ENCODE results near the gene CACNA1H.
"Not testable (repeated sequence)": the region's sequence is repeated elsewhere in the genome, so short reads cannot be mapped to it uniquely, and the experiment has no call there.

Gene CACNA1H

GRCh38 chr16:1228227-1228626, 75.3 kb downstream of the CACNA1H start:
- DNase-seq (ENCODE audit: low read depth), result not testable (repeated sequence)

- DNase-seq (ENCODE audit: low read depth), result not testable (repeated sequence)
These were observed 76.6 kb downstream of the CACNA1H start for GRCh38 chr16:1229476-1229875.

- not testable (repeated sequence) for DNase-seq (ENCODE audit: low read depth)
These were observed 77.2 kb downstream of the CACNA1H start, which contains the start of gene TPSB2 for GRCh38 chr16:1230084-1230470. TPSB2 (minus strand) TSS chr16:1230184; CDS start chr16:1229951, 233 bp downstream.

GRCh38 chr16:1230471-1231212, 77.7 kb downstream of the CACNA1H start:
- not testable (repeated sequence) for DNase-seq (ENCODE audit: low read depth)

- not testable (repeated sequence) for DNase-seq (ENCODE audit: low read depth)
These were observed 78.4 kb downstream of the CACNA1H start for GRCh38 chr16:1231301-1231700.

GRCh38 chr16:1232049-1232748, 79.3 kb downstream of the CACNA1H start:
- not testable (repeated sequence) for DNase-seq (ENCODE audit: low read depth)

- not testable (repeated sequence) for DNase-seq (ENCODE audit: low read depth)
These were observed 83.8 kb downstream of the CACNA1H start for GRCh38 chr16:1236659-1237058.

GRCh38 chr16:1237990-1238389, 85.1 kb downstream of the CACNA1H start:
- no peak for DNase-seq (ENCODE audit: low read depth)

GRCh38 chr16:1238909-1239308, 86.0 kb downstream of the CACNA1H start:
- not testable (repeated sequence) for DNase-seq (ENCODE audit: low read depth)

- DNase-seq (ENCODE audit: low read depth), result not testable (repeated sequence)
These were observed 86.7 kb downstream of the CACNA1H start for GRCh38 chr16:1239575-1239974.

- DNase-seq (ENCODE audit: low read depth), result not testable (repeated sequence)
These were observed 87.5 kb downstream of the CACNA1H start, which contains the start of gene TPSAB1 for GRCh38 chr16:1240436-1240835. TPSAB1 (plus strand) TSS chr16:1240705; CDS start chr16:1240939, 234 bp downstream.

- DNase-seq (ENCODE audit: low read depth), result not testable (repeated sequence)
These were observed 88.2 kb downstream of the CACNA1H start for GRCh38 chr16:1241081-1241480.

GRCh38 chr16:1243363-1243762, 90.5 kb downstream of the CACNA1H start:
- DNase-seq (ENCODE audit: low read depth), result not testable (repeated sequence)

- DNase-seq (ENCODE audit: low read depth), result not testable (repeated sequence)
These were observed 91.3 kb downstream of the CACNA1H start for GRCh38 chr16:1243907-1244850.

GRCh38 chr16:1244881-1245280, 92.0 kb downstream of the CACNA1H start:
- DNase-seq (ENCODE audit: low read depth), result no peak

GRCh38 chr16:1245452-1246020, 92.6 kb downstream of the CACNA1H start:
- DNase-seq (ENCODE audit: low read depth), result no peak

- not testable (repeated sequence) for DNase-seq (ENCODE audit: low read depth)
These were observed 95.1 kb downstream of the CACNA1H start for GRCh38 chr16:1247903-1248537.

GRCh38 chr16:1249031-1249755, 96.3 kb downstream of the CACNA1H start:
- not testable (repeated sequence) for DNase-seq (ENCODE audit: low read depth)

- DNase-seq (ENCODE audit: low read depth), result not testable (repeated sequence)
These were observed 100.9 kb downstream of the CACNA1H start for GRCh38 chr16:1253701-1254364.

- not testable (repeated sequence) for DNase-seq (ENCODE audit: low read depth)
These were observed 101.9 kb downstream of the CACNA1H start for GRCh38 chr16:1254821-1255220.
